AML-193 (cell line): Measurements from ENCODE around the gene IP6K2.

Source experiments
- DNase-seq, 2 experiments: peaks; one replicate each; lab custom pipeline; 2025; lab: John Stamatoyannopoulos, UW

Gene IP6K2

DNA sequence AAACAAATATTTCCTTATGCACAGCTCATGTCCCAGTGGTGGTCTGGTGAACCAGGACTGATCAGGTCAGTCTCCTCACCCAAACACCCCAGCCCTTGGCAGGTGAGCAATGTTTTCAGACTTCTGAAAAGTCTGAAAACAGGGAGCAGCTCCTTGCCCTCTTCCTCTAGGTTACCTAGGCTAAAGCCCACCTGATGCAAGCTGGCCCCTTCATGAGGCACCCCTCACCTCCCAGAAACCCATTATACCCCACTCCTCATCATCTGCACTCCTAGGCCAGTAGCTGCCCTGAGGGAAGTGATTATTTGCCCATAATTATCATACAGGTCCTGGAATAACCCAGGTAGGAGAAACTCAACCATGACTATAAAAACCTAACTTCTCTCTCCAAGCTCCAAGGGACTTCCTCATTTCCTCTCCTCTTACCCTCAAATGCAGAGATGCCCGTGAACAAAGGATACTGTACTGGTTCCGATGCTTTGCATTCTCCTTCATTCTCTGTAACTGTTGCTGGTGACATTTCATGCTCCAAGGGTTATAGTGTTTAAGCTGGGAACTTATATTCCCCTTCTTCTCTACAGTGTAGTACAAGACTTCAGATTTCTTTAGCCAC, 26.1 kb downstream of the IP6K2 start:
- DNase-seq: no peak

DNA sequence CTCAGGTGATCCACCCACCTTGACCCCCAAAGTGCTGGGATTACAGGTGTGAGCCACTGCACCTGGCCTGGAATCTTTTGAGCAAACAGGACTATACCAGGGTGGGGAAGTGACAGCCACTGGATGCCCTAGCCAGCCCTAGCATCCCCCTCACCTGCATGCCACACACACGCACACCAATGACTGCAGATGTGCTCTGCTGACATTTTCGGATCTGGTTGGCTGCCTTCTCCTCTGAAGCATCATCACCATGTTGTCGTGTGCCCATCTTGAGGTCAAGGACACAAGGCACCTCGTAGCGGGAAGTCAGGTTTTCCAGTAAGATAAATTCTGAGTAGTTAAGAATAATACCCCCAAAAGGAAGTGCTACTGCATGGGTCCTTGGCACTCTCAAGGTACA, 27.6 kb downstream of the IP6K2 start:
- no peak for DNase-seq

DNA sequence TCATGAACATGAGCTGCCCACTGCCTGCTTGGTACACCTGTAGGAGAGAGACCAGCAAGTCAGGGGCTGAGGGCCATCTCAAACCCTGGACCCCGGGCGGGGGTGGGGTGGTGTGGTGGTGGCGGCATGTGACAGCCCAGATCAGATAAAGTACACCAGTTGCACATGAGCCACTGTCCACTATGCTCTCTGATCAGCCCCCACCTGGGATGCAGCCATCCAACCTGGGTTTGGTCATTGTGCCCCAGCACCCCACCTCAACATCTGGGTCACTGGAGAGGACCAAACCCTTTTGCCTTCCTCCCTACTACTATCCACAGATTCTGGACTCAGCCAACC, 28.3 kb downstream of the IP6K2 start:
- no peak for DNase-seq

DNA sequence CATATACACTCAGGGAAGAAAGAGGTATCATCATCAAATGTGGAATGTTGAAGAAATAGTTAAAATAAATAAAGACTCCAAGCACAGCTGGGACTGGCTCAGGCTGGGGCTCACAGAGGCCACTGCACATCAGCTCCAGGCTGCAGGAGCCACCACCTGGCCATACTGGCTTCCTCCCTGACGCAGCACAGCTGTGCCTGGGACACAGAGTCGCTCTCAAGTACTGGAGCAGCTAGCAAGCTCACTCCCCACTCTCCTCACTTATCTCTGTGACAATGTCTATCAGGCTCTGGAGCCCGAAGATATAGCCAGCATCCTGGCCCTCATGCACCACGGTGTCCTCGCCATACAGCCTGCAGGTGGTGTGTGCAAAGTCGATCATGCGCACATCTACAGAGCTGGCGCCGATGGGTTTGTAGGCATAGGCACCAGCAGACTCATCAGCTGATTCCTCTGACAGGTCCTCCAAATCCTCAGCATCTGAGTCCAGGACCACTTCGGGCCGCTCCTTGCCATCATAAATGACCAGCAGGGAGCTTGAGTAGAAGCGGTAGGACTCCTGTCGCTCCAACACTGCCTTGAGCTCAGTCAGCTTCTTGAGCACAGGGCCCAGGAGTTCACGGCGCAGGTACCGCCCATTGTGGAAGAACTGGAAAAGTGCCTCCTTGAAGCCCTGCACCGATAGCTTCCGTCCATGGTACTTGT, 28.8 kb downstream of the IP6K2 start:
- no peak for DNase-seq

DNA sequence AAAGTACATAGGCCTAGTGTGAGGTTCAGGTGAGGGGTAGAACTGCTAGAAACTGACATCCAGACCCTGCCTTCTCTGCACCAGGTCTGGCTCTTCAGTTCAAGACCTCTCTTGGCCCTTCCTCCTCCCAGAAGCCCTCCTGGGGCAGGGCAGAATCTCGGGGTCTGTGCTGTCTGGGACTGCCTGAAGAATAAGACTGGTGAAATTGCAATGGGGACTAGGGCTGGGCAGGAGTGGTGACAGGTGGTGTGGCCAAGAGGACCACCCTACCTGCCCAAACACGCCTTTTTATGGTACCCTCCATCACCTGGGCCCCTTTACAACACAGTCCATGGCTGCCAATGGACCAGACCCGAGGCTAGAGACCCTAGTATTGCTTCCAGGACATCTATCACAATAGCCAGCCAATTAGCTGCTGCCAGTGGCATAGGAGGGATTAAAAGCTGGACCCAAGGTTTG, 29.8 kb downstream of the IP6K2 start:
- DNase-seq: no peak

DNA sequence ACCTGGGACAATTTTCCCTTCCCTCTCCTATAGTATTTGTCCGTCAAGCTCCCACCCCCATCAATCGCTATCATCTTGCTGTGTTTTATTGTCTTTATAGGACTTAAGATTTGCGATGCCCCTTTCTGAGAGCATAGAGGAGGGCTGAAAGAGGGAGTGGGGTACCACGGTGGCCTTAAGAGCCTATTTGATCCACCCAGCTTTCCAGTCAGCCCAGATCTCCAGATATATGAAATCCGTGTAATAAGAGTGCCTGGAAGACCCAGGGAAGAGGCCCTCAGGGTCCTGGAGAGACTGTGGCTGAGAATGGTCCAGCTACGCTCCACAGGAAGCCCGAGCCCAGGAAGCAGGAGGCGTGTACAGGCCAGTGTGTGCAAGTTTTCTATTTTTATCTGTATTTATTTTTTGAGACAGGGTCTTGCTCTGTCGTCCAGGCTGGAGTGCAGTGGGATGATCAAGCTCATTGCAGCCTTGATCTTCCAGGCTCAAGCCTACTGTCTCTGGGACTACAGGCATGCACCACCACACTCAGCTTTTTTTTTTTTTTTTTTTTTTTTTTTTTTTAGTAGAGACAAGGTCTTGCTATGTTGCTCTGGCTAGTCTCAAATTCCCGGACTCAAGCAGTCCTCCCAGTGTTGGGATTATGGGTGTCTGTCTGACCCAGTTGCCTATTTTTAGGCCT, 30.3 kb downstream of the IP6K2 start:
- no peak for DNase-seq

DNA sequence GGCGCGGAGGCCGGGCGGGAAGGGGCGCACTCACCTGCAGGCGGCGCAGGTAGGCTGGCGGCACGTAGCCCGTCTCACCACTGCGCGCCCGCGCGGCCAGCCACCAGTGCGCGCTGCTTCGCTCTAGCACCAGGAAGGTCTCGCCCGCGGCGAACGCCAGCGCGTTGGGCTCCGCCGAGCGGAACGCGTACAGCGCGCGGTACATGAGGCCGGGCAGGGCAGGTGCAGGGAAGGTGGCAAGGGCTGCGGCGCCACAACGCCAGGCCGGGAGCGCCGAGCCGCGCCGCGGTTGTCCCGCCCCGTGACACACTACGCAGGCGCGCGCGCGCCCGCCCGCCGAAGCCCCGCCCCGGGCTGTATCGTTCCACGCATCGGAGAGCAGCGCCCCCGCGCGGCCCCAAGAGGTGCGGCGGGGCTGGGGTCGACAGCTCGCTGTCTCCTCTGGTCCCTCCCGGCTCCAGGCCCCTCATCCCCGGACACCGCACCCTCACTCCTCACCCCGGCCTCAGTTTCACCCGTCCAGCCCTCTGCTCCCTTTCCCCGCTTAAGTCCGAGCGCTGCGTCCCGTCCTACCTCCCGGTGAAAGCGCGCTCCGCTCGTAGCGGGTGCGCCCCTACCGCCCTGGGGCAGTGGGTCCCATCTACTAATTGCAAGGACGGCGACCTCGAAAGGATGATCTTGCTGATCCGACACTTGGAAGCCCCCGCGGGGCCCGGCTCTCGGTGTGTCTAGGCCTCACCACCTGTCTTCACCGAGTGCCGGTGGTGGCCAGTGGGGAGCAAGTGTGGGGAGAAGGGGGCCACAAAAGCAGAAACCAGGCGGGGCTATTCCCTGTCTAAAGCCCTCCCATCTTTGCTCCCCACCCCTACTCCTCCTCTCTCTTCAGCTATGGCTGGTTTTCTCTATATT, 31.2 kb downstream of the IP6K2 start, which contains the start of gene NCKIPSD:
TSS of gene NCKIPSD (minus strand) at position 313 of the 909 bp plus-strand sequence. CDS start at position 205, 108 bp downstream.
- DNase-seq: peak; percentile 89 to 90

DNA sequence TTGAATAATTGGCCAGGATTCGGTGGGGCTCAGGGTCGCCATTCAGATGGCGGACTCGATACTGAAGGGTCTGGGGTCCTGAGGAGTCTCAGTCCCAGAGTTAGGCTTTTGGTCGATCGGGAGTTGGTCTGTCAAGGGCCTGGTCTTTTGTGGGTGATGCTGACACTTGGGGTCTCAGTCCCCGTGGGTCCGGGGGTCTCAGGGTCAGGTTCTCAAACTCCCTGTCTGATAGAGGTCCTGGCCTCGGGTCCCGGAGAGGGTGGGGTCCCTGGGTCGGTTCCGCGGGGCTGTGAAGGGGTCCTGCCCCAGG, 31.8 kb downstream of the IP6K2 start:
- no peak for DNase-seq

DNA sequence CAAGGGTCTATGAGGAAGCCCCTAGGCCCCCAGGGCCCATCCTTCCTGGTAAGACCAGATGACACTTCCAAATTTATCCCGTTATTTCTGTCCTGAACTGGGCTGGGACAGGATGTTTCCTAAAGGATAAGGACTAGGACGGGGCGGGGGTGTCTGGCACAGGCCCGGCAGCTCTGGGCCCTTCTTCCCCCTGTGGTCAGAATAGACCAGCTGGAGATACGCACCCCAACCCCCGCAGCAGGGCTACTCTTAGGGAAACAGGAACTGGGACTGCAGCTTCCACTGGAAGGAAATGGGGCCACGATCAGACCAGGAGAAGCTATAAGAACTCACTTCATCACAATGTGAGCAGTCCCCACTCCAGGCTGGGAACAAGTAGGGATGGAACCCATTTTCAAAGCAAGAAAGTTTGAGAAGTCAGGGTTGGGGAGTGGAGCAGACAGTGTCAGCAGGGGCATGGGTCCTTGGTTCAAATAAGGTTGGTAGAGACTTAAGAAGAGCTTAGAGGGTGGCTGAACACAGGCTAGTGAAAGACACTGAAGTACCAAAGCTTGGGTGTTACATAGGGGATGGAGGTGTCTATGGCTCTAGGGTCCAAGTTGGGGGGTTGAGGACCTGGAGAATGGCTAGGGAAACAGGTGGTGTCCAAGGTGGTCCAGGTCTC, 32.4 kb downstream of the IP6K2 start:
- peak; percentile 65 to 78 for DNase-seq

DNA sequence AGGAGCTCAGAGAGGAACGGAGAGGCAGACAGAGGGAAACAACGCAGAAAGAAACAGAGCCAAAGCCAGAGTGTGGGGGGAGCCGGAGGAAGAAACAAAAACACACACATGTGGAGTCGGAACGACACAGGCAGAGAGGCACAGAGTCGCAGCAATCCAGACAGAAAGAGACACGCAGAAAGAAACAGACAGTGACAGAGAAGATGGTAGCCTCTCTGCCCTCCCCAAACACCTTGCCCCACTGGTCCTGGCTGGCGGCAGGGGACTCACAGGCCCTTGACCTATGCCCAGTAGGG, 33.0 kb downstream of the IP6K2 start:
- DNase-seq: no peak

DNA sequence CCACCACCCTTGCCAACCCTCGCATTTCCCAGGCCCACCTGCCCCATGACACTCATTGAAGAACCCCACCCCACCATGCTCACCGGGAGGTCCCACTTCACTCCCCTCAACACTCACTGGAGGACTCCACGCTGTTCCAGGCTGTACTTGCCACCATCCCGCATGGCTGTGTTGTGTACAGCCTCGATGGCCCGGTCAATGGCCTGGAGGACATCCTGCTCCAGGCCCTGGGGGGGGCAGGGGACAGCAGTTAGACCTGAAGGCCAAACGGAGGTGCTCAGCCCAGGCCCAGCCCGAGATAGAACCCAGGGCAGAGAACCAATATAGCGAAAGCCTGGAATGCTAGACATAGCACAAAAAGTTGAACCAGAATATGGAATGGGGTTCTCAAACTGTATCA, 34.2 kb downstream of the IP6K2 start:
- DNase-seq: no peak

DNA sequence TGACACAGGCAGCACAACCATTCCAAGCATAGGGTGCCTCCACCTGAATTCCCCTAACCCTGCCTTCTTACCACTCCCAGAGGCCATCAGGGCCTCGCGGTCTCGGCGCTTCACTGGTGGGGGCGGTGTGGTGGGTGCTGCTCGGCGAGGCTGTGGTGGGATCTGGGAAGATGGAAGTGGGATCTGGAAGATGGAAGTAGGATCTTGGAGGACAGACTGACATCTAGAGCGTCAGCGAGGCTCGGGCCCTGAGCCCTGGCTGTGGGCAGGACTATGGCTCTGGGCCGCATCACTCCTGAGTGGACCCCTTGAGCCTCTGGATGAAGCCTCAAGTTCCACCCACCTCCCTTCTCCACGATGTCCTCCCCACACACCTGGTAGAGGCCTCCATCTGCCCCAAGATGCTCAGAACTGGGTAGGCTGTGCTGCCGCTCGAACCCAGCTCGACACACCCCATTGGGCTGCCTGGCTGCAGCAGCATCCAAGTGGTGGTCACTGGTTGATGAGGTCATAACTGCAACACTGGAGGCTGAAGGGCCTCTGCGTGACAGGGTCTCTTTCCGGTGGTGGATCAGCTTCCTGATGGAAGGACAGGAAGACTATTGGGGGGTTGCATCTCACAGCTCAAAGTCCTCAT, 34.9 kb downstream of the IP6K2 start:
- no peak for DNase-seq

DNA sequence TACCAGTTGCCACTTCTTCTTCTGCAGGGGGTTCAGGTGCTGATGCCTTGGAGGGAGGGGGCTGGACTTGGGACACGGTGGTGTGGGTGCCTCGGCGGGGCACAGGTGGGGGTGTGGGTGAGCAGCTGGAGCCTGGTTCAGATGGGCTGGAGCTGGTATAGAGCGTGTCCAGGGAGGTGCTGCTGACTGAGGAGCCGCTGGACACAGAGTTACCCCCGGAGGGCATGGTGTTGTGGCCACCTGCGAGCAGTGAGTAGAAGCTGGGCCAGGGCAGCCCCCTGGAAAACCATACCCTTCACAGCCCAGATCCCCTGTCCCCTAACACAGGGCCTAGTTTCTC, 35.5 kb downstream of the IP6K2 start:
- DNase-seq: no peak

DNA sequence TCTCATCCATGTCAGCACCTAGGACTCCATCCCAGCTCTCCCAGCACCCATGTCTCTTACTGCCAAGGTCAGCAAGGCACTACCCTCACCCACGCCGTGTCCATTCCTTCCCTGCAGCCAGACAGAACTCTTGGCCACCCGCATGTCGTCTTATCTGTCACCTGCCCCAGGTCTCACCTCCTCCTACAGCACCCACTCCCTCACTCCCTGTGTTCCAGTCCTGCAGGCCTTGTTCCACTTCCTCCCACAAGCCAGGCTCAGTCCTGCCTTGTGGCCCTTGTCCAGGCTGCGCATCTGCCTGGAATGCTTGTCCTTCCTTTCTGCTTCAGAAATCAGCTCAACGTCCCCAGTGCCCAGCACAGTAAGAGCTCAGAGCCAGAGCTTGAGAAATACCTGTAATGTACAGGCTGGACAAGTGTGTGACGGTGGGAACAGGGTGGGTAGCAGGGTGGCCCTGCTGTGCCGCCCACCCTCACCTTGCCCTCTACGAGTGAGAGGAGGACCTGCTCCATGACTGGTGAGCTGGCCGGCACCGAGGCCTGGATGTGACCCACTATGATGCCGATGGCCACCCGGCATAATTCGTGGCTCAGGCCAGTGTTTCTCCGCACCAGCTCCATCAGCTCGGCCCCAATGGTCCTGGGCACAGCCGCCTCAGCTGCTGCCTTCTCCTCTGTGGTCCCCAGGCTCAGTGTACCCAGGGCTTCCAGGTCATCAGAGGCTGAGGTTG, 36.0 kb downstream of the IP6K2 start:
- no peak for DNase-seq

DNA sequence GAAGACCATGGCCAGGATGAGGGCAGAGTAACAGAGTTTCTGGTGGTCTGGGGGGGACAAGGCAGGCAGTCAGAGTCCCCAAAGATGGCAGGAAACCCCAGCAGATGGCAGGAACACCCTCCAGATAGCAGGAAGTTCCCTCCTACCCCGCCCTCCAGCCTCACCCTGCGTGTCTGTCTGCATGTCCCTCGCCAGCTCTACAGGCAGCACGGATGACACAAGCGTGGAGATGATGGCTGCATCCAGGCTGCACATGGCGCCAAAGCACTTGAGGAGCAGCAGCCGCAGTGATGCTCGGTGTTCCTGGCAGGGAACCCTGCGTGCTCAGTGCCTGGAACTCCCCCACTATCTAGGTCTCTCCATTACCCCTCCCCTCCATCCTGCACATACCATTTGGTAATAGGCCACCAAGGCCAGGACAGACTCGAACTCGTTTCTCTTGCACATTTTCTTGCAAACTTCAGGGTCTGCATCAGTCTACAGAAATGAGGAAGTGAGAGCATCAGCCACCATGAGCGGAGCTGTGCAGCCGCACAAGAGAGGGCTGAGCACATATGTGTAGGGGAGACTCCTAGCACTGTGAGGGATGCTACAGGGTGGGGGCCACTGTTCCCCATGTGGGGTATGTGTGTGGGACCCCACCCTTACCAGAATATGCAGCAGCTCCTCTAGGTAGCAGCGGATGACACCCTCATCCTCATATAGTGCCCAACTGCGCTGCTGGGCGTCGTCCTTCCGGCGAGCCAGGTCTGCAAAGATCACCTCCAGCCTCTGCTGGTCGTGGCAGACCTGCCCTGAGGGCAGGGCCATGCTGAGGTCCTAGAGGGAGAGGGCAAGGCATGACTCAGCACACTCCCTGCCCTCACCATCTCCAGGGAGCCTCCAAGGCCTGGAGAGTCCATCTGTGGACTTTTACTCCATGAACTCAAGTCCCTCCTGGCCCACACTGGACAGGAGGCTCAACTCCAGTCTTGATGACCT, 37.3 kb downstream of the IP6K2 start:
- DNase-seq: no peak

DNA sequence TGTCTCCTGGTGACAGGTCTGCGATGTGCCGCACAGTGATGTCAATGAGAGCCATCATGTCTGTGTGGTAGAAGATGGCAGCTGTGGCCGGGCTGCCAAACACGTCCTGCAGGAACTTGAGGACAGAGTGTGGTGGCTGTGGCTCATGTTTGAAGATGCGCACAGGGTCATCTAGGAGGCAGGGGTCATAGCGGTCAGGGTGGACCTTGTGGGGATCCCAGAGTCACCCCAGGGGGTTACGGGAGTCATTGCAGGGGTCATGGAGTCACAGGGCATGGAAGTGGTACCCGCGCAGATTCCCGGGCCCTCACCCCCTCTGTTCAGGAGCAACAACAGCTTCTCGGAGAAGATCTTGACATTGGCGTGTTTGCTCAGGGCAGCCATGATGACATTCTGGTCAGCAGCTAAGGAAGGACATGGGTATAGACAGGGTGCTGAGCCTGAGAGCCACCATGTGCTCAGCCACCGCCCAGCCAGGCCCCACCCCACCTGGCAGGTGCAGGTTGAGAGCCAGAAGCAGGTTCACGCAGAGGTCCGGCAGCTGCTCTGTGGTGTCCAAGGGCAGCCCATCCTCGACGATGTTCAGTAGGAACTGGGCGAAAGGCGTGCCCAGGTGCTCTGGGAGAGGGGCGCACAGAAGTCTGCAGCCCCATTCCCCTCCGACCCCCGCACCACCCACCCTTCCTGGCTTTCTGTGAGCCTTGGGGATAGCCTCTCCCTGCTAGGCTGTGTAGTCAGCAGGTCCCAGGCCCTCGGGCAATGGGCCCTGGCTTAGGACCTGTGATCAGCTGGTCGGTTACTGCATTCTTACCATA, 38.2 kb downstream of the IP6K2 start:
- no peak for DNase-seq

DNA sequence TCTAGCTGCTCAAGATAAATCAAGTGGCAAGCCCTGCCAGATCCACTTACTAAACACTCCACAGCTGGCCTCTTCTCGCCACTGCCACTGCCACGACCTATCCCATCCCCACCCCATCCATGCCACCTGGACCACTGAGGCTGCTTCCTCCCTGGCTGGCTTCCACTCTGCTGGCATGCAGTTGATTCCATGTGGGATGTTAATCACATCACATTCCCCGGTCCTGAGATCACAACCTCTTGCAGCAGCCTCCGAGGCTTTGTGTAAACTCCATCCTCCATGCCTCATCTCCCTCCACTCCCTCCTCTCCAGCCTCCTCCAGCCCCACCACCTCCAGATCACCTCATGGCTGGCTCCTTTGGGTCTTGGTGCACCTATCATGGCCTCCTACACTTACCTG, 39.0 kb downstream of the IP6K2 start:
- no peak for DNase-seq

DNA sequence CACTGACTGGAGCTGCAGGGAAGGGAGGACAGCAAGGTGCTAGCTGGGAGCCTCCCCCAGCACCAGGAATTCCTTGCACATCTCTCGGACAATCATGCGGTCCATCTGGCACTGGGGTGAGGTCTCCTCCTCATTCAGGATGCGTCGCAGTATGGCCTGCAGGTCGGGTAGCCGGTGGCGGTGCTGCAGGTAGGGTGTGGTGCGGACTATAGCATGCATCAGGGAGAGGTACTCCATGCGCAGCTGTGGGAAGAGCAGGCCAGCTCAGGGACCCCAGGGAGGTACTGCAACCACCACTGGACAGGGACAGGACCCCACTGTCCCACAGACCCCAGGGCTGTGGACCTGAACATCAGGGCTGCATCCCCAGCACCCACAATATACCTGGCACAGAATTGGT, 42.5 kb downstream of the IP6K2 start:
- no peak for DNase-seq

DNA sequence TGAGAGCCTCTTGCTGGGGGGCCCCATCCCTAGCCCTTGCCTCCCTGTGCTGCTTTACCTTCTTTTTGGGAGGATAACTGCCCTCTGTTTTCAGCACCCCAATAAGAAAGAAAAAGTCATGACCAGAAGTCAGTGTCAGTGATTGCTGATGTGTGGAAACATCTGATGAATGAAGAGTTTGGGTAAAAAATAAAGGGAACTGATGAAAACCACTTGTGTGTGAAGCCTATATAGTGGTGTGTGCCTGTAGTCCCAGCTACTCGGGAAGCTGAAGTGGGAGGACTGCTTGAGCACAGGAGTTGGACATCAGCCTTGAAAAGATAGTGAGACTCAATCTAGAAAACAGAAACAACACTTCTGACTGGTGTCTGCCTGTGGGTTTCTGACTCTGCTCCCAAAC, 44.5 kb downstream of the IP6K2 start:
- no peak for DNase-seq
